AG08395 (cell line): ENCODE data around the gene CYP2E1.
"Not testable (repeated sequence)": the region's sequence is repeated elsewhere in the genome, so short reads cannot be mapped to it uniquely, and the experiment has no call there.

Experiments
- DNase-seq: peaks from one replicate; pipeline ENCODE4 v3.0.0; 2012; ENCODE audit warnings: mixed read lengths, low spot score

CYP2E1 gene

DNA sequence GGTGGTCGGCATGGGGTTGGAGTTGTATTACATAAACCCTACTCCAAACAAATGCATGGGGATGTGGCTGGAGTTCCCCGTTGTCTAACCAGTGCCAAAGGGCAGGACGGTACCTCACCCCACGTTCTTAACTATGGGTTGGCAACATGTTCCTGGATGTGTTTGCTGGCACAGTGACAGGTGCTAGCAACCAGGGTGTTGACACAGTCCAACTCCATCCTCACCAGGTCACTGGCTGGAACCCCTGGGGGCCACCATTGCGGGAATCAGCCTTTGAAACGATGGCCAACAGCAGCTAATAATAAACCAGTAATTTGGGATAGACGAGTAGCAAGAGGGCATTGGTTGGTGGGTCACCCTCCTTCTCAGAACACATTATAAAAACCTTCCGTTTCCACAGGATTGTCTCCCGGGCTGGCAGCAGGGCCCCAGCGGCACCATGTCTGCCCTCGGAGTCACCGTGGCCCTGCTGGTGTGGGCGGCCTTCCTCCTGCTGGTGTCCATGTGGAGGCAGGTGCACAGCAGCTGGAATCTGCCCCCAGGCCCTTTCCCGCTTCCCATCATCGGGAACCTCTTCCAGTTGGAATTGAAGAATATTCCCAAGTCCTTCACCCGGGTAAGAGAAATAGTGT, at the start of gene CYP2E1:
CYP2E1 (plus strand) TSS at position 407 of the 632 bp plus-strand sequence; CDS start at position 440, 33 bp downstream.
- DNase-seq = no peak

DNA sequence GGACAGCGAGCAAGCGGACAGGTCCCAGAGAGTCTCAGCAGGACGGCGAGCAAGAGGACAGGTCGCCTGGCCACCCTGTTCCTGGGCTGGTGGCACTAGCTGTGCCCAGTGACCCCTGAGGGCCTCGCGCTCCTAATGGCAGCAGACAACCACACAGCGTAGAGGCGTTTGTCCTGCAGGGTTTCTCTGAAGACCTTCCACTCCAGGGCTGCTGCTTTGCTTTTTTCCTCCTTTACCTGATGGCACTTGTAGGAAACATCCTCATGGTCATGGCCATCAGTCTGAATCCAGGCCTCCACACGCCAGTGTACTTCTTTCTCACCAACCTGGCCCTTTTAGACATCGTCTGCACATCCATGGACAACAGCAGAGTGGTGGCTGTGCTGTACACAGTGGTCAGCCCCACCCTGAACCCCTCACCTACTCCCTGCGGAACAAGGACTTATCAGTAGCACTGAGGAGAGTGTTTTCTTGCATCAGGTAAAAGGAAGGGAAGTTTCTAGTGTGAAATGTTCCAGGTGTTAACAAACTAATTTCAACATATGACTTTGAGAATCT, 46.0 kb upstream of the CYP2E1 start:
- DNase-seq = peak; percentile 2

DNA sequence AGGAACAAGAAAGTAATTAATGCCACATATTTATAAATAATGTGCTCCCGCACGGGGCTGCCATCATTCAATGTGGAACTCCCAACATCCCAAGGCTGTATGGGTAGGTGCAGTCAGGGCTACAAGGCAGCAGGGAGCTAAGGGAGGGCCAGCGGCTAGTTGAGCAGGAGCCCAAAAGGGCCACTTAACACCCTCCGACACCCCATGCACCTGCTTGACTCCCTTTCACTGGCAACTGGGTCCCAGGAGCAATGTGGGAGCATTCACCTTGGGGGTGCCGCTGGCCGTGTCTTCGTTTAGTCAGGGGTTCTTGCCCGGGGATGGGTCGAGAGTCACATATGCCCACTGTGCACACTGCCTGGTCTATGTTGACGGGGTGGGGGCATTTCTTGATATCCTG, 45.5 kb upstream of the CYP2E1 start:
- DNase-seq = no peak

DNA sequence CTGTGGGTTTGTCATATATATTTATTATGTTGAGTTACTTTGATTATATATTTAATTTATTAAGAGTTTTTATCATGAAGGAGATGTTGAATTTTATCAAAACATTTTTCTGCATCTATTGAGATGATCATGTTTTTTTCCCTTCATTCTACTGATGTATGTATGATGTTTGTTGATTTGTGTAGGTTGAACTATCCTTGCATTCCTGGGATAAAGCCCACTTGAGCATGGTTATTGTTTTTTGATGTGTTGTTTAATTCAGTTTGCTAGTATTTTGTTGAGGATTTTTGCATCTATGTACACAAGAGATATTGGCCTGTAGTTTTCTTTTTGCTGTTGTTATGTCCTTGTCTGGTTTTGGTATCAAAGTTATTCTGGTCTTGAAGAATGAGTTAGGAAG, 42.3 kb upstream of the CYP2E1 start:
- no peak for DNase-seq

DNA sequence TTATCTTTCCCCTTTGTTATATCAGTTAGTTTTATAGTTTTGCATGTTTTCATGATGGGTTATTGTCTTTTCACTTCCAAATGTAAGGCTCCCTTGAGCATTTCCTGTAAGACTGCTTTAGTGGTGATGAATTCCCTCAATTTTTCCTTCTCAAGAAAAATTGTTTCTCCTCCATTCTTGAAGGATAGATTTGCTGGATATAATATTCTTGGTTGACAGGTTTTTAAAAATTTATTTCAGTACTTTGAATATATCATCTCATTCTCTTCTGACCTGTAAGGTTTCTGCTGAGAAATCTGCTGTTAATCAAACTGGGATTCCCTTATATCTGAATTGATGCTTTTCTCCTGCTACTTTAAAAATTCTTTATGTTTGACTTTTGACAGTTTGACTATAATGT, 40.1 kb upstream of the CYP2E1 start:
- no peak for DNase-seq

DNA sequence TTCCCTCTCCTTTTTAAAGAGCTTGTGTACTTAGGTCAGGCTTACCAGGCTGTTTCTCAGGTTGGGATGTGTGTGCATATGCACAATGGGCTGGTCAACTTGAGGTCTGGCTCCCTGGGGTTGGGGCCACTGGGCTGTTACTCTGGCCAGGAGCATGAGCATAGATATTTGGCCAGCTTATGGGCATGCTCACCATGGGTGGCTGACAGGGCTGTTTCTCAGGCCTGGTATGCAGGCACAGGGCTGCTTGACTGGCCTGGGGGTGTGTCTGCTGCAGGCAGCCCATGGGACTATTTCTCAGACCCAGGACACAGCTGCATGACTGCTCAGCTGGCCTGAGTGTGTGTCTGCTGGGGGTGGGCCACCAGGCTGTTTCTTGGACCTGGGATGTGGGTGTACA, 38.8 kb upstream of the CYP2E1 start:
- no peak for DNase-seq

DNA sequence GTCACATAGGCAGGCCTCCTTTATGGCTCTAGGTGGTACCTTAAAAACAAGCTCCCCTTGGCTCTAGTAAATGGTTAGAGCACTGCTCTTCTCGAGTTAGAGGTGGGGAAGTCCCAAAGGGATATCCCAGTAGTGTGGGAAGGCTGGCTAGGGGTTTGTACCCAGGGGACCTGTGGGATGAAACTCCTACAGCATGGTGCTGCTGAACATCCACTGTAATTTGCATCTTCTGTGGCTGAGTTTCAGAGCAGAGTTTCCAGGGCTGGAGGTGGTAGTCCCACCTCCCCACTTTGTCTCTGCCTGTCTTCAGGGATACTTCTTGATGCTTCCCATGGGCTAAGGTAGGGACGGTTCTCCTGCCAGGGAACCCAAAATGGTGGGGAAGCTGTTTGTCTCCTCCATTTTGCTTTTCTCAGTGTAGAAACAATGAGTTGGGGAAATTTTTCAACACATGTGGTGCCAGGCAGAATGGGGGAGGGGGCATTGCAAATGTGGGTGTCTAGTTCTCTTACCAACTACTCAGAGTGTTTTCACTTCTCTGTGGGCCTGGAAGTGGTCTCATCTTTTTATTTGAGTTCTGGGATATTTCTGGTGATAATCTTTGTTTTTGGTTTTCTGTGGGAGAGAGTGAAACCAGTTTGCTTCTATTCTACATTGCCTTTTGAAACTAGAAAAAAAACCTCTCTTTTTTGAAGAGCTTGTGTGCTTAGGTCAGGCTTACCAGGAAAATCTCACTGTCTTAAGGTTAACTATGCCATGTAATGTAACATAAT, 37.2 kb upstream of the CYP2E1 start:
- no peak for DNase-seq

DNA sequence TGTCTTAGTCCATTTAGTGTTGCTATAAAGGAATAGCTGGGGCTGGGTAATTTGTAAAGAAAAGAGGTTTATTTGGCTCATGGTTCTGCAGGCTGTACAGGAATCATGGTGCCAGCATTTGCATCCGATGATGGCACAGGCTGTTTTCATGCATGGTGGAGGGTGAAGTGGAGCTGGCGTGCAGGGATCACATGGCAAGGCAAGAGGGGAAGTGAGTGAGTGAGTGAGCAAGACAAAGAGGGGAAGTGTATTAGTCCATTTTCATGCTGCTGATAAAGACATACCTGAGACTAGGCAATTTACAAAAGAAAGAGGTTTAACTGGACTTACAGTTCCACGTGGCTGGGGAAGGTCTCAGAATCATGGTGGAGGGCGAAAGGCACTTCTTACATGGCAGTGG, 33.6 kb upstream of the CYP2E1 start:
- not testable (repeated sequence) for DNase-seq

DNA sequence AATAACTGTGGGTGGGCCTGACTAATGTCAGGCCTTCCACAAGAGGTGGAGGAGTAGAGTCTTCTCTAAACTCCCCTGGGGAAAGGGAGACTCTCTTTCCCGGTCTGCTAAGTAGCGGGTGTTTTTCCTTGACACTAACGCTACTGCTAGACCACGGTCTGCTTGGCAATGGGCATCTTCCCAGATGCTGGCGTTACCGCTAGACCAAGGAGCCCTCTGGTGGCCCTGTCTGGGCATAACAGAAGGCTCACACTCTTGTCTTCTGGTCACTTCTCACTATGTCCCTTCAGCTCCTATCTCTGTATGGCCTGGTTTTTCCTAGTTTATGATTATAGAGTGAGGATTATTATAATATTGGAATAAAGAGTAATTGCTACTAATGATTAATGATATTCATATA, 29.8 kb upstream of the CYP2E1 start:
- DNase-seq = not testable (repeated sequence)

DNA sequence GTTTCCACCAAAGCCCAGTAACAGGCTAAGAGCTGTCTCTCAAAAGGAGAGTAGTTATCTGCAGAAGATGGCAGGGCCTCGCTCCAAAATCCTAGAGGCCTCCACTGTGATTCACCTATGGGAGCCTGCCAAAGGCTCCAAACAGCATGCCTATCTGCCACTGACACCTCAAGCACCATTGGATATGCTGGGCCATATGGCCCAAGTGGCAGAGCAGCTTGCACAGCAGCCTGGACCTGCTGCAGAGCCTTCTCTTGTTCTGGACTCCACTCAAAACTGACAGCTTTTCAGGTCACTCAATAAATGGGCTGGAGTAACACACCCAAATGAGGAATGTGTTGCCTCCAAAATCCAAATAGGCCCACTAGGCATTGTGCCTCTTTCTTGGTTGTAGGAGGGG, 28.0 kb upstream of the CYP2E1 start:
- DNase-seq = not testable (repeated sequence)

DNA sequence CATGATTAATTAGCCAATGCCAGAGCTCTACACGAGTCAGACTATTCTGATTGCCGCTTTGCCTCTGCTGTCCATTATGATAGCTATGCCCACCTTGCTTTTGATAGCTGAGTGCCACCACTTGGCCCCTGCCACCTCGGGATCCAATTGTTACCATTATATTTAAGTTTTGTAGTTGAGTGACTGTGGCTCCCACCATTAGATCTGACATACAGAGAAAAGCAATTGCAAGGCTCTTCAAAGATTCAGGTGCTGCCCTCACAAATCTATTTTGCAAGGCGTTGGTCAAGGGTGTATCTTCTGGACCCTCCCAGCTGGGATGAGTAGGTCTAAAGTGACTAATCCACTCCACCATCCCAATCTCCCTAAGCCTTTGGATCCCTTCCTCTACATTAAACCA, 26.3 kb upstream of the CYP2E1 start:
- DNase-seq = not testable (repeated sequence)

DNA sequence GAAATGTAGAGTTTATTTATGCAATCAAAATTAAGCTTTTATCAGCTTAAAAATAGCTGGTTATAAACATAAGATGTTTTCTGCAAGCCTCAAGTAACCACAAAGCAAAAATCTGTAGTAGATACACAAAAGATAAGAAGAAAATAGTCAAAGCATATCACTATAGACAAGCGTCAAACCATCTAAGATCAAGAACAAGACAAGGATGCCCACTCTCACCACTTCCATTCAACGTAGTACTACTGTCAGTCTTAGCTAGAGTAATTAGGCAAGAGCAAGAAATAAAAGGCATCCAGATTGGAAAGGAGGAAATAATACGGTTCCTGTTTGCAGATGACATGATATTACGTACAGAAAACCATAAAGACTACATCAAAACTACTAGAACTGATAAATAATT, 17.5 kb upstream of the CYP2E1 start:
- no peak for DNase-seq

DNA sequence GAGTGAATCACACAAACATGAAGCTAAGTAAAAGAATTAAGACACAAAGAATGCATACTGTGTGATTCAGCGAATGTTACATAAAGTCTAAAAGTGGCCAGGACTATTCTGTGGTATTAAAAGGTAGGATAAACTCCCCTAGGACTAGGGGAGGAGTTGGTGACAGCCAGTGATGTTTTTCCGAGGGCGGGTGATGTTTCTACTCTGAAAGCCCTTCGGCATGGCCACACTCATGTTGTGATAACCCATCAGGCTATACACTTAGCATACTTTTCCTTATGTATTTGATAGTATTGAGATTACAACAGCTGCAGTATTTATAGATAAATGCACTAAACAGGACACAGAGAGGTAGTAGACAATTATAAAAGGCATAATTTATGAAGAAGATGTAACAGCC, 15.8 kb upstream of the CYP2E1 start:
- DNase-seq = no peak

DNA sequence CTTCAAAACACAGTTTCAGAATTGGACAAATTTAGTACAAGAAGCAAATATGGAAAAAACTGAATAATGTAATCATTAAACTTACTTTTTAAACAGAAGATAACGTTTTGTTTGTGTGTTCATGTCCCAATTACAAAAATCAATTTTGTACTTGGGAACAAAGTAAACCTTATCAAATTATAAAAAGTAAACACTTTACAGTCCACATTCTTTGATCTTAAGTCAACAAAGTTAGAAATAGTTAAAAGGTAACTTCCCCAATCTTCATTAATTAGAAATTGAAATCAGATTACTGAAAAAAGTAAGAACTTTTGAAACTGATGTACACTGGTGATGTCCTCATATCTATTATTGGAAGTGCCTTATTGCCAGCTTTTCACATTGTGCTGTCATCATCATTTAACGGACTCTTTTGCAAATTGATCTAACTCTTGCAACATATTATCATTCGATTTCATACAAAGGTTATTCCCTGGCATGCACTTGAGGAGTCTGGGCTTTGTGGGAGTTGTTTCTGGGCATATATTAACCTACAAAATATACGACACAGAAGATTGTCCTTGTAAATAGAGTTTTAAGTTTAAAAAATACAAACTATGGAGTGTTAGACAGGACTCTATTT, 15.1 kb upstream of the CYP2E1 start:
- DNase-seq = no peak

DNA sequence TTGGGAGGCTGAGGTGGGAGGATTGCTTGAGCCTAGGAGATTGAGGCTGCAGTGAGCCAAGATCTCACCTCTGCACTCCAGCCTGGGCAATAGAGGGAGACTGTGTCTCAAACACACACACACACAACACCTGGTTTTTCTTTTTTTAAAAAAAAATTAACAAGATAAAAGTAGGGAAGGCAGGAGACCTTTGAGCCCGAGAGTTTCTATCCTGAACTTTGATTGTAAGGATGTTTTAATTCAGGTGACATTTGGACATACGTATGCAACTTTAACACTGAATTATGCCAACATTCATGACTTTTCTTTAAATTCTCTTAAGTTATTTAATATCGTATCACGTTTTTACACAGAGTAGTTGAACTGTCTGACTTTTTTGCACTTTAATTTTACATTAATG, 11.7 kb upstream of the CYP2E1 start:
- DNase-seq = no peak

DNA sequence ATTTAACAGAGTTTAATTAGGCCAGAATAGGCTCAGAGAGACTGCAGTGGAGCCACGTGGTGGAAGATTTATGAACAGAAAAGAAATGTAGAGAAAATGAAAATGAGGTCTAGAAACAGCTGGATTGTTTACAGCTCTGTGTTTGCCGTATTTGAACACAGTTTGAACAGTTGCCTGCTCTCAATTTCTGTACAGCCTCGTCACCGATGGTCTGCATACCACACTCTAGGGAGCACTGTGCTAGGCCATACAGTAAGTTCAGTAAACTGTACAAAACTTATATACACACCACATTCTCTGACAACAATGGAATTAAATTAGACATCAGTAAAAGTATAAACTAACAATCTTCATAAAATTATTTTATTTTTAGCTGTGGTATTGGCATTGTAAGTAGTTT, 11.1 kb upstream of the CYP2E1 start:
- DNase-seq = no peak

DNA sequence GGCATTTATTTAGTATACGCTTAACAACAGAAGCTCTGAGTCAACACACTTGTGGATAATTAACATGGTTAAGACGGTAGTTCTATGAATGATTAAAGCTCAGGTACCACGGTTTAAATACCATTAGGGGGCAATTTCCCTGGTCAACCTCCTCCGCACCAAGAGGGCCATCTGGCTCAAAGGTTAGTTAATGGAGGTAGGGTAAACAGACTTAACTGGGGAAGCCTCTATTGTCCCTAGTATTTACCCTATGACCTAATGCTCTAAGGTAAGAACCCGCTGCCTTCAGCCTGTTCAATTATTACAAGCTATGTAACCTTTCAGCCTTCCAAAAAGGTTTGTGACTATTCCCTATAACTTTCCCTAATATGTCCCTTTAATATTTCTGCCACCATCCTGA, 8.6 kb upstream of the CYP2E1 start:
- DNase-seq = not testable (repeated sequence)

DNA sequence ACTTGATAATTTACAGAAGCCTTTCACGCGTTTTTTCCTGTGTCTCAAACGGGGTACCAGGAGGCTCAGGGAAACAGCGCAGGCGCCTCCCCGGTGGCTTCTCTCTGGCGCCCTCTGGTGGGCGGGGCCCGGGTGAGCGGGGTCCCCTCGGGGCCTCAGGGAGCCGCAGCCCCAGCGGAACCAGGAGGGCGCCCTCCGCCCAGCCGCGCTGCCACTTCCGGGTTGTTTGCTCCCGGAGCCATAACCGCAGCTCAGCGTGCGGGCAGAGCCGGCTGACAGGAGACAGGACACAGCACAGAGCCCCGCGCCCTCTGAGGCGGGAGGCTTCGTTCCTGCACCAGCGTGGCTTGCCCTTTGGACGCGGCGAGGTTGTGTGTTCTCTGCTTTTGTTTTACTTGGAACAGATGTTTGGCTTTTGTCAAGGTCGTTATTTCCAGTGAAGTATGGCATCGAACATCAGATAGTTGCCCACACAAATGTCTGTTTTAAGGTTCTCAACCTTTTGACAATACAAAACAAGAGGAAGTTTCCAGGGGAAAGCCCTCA, 6.9 kb upstream of the CYP2E1 start:
- peak; percentile 92 for DNase-seq

DNA sequence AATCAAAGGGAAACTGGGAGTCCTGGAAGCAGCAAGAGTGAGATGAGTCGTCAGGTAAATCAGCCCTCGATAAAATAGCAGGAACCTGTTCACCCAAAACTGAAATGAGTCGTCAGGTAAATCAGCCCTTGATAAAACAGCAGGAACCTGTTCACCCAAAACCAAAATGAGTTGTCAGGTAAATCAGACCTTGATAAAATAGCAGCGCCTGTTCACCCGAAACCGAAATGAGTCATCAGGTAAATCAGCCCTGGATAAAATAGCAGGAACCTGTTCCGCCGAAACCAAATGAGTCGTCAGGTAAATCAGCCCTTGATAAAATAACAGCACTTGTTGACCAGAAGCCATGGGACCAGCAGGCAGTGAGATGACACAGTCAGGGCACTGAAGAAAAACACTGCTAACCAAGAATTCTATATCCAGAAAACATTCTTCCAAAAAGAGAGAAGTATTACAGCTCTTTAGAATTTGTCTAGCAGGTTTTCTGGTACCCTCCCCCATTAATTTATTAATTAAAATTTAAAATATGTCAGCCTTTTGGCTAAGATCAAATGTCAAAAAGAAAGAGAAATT, 3.4 kb upstream of the CYP2E1 start:
- no peak for DNase-seq

DNA sequence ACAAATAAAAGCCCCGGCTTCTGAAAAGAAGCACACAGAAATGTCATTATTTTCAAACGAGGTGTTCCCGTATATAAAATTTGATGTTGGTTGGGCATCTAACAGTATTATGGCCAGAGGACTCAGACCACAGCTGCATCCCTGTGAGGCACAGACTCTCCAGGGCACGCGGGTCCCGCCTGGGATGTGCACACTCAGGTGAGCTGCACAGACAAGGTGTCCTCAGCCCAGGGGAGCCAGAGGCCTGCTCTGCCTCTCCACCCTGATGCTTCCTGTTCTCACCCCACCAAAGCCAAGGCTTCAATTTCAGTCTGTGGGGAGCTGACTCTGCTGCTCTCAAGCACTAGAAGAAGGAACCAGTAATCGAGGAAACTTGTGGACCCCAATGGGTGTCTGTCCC, 1.7 kb upstream of the CYP2E1 start:
- no peak for DNase-seq

DNA sequence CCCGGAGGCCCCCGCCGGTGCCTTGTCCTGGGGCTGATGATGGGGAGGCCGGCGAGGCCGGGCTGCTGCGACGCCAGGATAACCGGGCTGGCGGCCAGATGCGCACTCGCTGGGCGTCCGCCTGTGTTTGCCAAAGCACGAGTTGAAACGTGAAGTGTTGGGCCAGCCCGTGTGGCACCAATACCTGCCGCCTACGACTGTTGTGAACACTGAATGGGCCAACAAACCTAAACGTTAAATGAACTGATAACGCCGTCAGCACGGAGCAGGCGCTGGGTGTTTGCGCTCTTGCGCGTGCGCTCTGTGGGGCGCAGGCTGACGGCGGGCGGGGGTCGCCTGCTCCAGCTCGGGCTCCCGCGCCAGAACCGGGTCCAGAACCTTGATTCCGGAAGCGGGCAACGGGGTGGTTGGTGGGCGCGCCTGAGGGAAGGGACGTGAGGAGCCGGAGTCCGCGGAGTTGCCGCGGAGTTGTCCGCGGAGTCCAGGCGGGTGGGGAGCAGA, 658 bp downstream of the CYP2E1 start:
- no peak for DNase-seq

DNA sequence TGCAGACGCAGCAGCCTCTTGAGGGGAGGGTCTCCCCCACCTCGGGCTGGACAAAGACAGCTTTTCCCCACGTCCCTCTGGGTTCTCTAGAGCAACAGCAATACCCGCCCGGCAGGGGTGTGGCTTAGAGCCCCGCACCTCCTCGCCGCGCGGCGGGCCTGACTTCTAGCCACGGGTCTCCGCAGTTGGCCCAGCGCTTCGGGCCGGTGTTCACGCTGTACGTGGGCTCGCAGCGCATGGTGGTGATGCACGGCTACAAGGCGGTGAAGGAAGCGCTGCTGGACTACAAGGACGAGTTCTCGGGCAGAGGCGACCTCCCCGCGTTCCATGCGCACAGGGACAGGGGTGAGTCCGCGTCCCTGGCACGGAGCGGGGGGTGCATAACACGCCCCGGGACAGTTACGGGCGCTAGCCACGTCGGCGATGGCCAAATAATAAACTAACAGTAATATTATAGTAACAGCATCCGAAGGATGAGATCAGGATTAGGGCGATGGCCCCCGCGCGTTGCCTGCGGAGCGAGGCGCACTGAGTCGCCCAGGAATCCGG, 1.2 kb downstream of the CYP2E1 start:
- no peak for DNase-seq
